Pulmonary artery endothelial cell (primary cell): ENCODE measurements around the gene THOC7. TPM values are rescaled to one million over a fixed set of nuclear protein-coding genes. Genes with fewer than 3 reads are reported as not detected.

Experiments used
- DNase-seq: peaks from one replicate; pipeline ENCODE4 v3.0.0-alpha.2; 2011; ENCODE audit warnings: low read depth, low spot score
- total RNA-seq: library from RNA; depleted of rRNA; stranded (reverse); fragments of >200 nt; gene quantifications from 2 replicates; pipeline ENCODE4 v1.2.3, GENCODE V29; 2014

Gene THOC7
- total RNA-seq, 1 donor from 2014 or later: 51.1 TPM

GRCh38 chr3:63845215-63845614, 18.4 kb downstream of the THOC7 start:
- DNase-seq: no peak

DNA sequence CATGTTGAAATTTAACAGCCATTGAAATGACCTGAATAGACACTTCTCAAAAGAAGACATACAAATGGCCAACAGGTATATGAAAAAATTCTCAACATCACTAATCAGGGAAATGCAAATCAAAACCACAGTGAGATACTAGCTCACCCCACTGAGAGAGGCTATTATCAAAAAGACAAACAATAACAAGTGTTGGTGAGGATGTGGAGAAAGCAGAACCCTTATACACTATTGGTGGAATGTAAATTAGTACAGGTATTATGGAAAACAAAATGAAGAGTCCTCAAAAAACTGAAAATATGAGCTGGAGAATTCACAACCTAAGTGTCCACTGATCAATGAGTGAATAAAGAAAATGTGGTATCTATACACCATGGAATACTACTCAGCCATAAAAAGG, 21.5 kb downstream of the THOC7 start:
- no peak for DNase-seq

DNA sequence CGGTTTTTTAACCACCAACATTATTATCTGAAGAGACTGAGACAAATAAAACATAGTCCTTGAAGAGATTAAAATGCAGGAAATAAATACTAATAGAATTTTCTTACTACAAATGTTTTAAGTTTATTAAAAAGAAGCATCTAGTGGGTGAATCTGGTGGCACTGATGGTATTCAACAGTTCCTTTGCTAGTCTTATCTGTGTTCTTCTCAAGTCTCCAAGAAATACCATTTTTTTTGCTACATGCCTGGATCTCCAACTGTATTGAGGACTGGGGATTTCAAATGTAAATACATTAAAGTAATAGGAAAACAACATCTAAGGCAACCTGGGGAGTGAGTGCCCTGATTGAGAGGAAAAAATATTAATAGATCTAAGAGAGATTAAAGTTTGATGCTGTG, 21.9 kb downstream of the THOC7 start:
- DNase-seq: no peak

DNA sequence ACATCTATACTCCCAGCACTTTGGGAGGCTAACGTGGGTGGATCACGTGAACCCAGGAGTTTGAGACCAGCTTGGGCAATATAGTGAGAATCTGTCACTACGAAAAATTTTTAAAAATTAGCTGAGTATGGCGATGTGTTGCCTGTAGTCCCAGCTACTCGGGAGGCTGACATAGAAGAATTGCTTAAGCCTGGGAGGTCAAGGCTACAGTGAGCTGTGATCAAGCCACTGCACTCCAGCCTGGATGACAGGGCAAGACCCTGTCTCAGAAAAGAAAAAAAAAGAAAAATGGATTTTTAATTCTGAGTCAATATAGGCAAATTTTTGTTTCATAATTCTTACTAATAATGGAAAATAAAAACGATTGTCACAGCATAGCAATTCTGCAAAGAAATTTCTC, 31.2 kb downstream of the THOC7 start:
- no peak for DNase-seq

DNA sequence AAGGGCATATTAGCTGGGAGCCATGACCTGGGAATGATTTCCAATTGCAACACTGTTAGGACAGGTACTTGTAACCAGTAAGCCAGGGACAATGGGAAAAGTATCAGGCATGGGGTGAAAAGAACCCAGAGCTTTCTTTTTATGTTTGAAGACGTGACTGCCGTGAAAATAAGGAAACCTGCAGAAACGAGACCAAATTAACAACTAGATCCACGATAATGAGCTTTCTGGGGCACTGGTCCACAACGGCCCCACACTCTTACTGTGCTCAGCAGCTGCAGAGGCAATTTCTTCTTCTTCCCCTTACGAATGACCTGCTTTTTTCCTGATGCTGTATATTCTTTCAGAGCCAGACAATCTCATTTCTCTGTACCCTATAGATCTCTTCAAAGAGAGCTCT, 33.1 kb downstream of the THOC7 start:
- DNase-seq: no peak

- DNase-seq: no peak
Measured at GRCh38 chr3:63824309-63824708, 39.3 kb downstream of the THOC7 start.

DNA sequence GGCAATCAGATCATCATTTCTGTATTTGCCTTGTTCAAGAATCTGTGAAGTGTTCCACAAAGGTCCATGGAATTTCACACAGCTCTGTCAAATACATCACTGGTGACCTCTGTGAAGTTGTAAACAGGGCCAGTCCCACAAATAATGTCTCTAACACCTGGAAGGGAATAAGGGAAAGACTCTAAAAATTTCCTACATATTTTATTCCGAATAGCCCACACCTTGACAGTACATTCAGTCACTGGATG, 44.5 kb downstream of the THOC7 start, which contains the start of gene C3orf49:
TSS of gene C3orf49 (plus strand) at position 149 of the 248 bp plus-strand sequence. CDS start 173 bp downstream, outside the sequence.
- no peak for DNase-seq

- no peak for DNase-seq
Measured at GRCh38 chr3:63818282-63819150, 45.1 kb downstream of the THOC7 start.

DNA sequence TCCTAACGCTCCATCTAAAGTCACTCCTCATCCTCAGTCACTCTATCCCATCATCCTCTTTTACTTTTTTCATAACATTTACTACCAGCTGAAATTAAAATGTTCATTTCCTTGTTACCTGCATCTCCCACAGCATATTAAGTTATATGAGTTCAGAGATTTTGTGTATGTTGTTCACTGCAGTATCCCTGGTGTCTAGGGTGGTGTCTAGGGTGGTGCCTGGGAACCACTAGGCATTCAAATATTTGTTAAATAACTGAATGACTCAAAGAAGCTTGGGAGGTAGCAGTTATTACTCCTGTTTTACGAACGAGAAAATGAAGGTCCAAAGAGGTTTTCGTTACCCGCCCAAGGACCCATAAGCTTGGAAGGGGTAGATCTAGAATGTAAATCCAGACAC, 46.4 kb downstream of the THOC7 start:
- DNase-seq: no peak

GRCh38 chr3:63814237-63814636, 49.4 kb downstream of the THOC7 start:
- DNase-seq: no peak

DNA sequence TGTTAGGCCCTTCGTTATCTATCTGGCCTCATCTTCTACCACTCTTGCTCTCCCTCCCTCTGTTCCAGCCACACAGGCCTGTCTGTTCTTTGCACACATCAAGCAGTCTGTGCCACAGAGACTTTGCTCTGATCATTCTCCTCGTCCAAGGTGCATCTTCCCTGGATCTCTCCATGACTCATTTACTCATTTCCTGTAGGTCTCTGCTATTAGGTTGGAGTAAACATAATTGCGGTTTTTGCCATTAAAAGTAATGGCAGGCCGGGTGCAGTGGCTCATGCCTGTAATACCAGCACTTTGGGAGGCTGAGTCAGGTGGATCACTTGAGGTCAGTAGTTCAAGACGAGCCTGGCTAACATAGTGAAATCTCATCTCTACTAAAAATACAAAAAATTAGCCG, 54.0 kb downstream of the THOC7 start:
- DNase-seq: no peak

DNA sequence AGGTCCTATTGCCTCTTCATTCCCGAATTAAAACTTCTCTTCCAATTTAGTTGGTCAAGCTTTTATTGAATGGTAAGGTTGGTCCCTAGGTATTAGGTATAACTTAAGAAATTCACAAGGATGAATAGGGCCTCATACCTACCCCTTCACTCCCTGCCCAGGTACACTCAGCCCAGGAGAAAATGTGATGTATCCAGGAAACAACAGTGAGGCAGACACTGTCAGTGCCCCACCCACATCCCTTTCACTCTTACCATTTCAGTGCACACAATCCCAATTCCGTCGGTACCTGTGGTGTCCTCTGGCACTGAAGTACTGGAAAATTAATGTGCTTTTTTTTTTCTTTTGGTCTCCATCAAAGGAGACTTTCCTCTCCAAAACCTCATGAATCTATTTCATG, 55.0 kb downstream of the THOC7 start:
- no peak for DNase-seq

DNA sequence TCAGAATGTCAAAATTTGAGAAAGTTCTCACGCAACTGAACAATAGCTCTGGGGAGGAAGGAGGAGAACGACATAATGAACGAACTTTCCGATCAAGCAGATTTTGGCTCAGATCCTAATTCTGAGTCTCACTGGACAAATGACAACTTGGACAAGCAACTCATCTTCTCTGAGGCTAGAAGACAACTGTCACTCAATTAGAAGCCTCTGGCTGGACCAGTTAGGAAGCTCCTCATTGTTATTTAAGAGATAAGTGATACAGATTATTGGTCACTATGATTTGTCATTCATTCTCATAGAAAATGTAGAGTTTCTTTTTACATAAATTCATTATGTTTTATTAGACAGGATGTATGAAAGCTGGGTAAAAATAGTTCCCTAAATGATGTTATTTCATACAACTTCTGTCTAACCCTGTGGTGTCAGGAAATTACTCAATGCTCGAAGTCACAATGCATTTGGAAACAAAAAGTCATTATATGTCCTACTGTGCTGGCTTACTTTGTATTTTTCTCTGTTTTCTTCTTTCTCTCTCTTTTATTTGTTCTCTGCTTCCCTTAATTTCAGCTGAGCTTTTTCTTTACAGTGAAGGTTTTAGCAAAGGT, 55.5 kb downstream of the THOC7 start:
- no peak for DNase-seq

DNA sequence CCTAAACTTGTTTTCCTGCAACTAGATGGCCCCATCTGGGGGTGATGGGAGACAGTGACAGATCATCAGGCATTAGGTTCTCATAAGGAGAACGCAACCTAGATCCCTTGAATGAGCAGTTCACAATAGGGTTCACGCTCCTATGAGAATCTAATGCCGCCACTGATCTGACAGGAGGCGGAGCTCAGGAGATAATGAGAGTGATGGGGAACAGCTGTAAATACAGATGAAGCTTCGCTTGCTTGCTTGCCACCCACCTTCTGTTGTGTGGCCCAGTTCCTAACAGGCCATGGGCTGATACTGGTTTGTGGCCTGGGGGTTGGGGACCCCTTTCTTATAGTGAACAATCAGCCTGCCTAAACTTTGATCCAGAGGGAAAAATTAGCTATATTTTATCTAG, 59.7 kb downstream of the THOC7 start:
- DNase-seq: no peak

GRCh38 chr3:63800097-63800496, 63.5 kb downstream of the THOC7 start:
- DNase-seq: no peak

DNA sequence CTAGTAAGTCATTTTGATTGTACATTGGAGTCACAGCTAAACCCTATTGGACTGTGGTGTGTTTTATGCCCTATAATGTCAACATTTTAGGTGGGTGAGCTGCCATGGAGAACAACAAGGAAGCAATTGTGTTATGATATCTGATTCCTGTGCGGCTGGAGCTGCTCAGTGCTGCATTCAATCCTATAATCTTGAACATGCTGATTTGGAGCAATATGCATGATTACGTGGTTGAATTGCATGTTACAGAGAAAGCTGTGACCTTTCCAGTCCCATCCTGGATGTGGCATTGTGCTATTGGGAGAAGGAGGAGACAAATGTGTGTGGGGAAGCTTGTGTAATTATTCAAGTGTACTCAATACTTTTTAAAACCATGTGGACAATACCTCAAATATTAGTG, 64.7 kb downstream of the THOC7 start:
- no peak for DNase-seq

DNA sequence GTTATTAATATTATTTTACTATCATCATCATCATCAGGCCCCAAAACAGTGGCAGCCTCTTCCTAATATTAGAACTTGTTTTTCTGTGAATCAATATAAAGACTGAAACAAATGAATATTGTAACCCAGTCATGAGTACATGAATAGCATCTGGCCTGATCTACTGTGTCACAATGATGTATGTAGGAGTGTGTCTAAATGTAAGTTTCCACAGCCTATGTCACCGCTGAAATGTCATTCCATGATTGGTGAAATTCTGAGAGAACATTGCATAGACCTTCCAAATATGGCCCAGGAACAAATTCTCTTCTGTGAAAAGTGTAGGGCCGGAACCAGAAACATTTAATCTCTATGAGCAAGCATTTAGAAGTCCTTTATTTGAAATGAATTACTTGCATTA, 65.1 kb downstream of the THOC7 start:
- DNase-seq: no peak

- no peak for DNase-seq
Measured at GRCh38 chr3:63795438-63795837, 68.2 kb downstream of the THOC7 start.

DNA sequence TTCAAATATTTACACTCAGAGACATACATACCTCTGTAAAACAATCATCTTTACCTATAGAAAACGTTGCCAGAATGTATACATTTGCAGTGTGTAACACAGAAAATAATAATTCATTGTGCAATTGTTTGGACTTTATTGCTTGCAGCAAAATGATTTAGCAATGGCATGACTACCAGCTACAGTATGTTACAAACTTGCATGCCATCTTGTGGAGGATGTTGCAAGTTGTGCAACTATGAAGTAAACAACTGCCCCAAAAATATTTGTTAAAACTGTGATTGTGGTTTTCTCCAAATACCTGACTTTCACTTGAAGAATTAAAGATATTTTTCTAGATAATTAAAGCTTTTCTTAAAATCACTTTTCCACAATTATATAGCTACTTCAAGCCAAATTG, 71.6 kb downstream of the THOC7 start:
- no peak for DNase-seq
